HG03521 (cell line): ENCODE data around the gene EPB41L5.
A peak's percentile ranks its signal among the peaks of the same experiment; 100 is the strongest.
"Not testable (repeated sequence)": the region's sequence is repeated elsewhere in the genome, so short reads cannot be mapped to it uniquely, and the experiment has no call there.

Source experiments
- ATAC-seq: cut with Tn5 transposase; IDR thresholded peaks from one replicate; pipeline ENCODE4 v1.9.1; 2021; ENCODE audit warnings: mild to moderate bottlenecking, moderate library complexity; ENCODE audit not compliant: unreplicated experiment

The EPB41L5 gene

GRCh38 chr2:120012771-120013596, at the start of gene EPB41L5:
EPB41L5 (plus strand) TSS chr2:120013077; CDS start chr2:120019085, 6,008 bp downstream.
- peak; percentile 98 for ATAC-seq

GRCh38 chr2:119981896-119982295, 31.0 kb upstream of the EPB41L5 start:
- no peak for ATAC-seq

DNA sequence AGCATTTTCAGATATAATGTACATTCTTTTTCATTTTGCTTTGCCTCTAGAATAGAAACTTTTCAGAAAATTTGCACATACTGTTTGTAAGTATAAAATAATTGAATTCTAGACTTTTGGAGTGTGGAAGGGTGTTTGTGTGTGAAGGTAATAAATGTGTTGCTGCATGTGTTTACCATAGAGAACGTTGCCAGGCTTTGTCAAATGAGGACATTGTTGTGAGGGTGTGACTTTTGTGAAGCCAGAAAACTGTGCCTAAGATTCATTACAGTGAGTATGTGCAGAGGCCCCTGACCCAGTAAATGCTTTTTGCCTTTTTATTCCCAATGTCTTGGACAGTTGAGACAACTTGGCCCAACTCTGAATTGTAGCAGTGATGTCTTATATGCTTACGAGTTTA, 30.4 kb upstream of the EPB41L5 start:
- ATAC-seq: no peak

DNA sequence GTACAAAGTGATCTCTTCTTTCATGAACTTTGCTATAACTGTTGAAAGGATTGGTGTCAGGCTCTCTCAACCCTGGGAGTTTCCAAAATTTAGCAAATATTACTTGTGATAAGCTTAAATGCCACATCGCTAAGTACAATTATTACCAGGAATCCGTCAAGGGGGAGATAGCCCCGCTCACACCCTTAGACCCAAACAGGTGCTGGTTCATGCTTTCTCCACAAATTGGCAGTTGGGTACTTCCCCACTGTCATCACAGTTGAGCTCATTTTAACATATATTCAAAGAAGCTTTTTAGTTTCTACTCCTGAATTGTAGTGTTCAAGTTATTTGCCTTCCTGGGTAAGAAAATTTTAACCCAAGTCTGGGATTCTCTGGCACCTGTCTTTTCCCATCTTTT, 29.8 kb upstream of the EPB41L5 start:
- no peak for ATAC-seq

DNA sequence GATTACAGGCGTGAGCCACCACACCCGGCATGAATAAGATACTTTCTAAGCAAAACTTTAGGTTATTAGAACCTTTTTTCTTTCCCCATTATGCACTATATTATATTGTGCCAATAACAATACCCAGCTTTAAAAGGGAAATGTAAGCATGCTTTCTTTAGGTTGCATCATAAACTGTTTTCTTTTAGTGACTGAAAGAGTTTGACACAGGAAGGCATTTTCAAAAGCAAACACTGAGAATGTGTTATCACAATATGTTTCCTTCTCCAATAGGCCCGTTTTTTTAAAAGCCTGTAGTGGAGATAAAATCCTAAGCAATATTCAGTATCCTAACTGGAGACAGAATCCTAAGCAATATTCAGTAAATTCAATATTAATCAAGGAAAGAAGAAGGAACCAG, 16.7 kb upstream of the EPB41L5 start:
- ATAC-seq: no peak

DNA sequence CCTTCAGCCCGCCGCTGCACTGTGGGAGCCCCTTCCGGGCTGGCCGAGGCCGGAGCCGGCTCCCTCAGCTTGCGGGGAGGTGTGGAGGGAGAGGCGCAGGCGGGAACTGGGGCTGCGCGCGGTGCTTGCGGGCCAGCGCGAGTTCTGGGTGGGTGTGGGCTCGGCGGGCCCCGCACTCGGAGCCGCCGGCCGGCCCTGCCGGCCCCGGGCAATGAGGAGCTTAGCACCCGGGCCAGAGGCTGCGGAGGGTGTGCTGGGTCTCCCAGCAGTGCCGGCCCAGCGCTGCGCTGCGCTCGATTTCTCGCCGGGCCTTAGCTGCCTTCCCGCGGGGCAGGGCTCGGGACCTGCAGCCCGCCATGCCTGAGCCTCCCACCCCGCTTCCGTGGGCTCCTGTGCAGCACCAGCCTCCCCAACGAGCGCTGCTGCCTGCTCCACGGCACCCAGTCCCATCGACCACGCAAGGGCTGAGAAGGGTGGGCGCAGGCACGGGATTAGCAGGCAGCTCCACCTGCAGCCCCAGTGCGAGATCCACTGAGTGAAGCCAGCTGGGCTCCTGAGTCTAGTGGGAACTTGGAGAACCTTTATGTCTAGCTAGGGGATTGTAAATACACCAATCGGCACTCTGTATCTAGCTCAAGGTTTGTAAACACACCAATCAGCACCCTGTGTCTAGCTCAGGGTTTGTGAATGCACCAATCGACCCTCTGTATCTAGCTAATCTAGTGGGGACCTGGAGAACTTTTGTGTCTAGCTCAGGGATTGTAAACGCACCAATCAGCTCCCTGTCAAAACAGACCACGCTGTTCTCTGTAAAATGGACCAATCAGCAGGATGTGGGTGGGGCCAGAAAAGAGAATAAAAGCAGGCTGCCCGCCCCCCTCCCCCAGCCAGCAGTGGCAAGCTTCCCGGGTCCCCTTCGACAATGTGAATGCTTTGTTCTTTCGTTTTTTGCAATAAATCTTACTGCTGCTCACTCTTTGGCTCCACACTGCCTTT, 15.7 kb upstream of the EPB41L5 start:
- not testable (repeated sequence) for ATAC-seq

GRCh38 chr2:120001471-120001870, 11.4 kb upstream of the EPB41L5 start:
- ATAC-seq: no peak

GRCh38 chr2:120004254-120004653, 8.6 kb upstream of the EPB41L5 start:
- no peak for ATAC-seq

DNA sequence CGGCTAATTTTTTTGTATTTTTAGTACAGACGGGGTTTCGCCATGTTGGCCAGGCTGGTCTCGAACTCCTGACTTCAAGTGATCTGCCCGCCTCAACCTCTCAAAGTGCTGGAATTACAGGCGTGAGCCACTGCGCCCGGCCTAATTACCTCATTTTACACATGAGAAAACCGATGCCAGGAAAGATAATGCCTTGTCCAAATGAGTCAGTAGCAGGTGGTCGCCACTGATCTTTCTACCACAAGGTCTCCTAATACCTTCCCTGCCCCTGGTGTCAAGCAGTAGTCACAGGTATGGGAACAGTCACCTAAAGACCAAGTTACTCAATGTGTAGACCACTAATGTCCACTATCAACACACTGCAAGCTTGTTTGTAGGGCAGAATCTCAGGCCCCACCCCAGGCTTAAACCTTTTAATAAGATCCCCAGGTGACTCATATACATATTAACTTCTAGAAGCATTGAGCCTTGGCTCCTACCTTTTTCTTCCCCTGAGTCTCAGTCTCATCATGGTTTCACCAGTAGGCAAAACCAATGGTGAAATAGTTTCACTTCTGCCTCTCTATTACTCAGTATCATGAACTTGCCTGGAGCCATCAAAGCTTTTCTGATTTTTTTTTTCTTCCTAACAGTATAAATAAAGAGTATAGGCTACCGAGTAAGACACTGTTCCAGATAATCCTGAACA, 6.9 kb upstream of the EPB41L5 start:
- ATAC-seq: peak; percentile 88

DNA sequence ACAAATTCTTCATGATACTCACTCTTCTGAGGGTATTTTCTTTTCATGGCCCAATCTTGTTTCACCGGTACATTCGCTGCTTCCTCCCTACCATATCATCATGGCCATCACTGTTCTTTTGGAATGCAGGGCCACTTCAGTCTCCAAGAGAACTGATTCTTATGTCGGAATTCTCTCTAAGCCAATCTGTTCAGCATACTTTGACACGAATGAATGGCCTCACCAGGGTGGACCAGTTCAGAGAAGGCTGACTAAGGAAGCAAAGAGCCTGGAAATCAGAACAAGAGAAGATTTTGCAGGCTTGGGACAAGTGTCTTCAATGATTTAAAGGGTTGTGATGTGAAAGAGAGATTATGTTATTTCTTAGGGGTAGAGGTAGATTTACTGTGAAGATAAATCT, 5.0 kb upstream of the EPB41L5 start:
- ATAC-seq: no peak

- no peak for ATAC-seq
Measured at GRCh38 chr2:120012363-120012762, 514 bp upstream of the EPB41L5 start.

GRCh38 chr2:120013597-120014223, 833 bp downstream of the EPB41L5 start:
- no peak for ATAC-seq

DNA sequence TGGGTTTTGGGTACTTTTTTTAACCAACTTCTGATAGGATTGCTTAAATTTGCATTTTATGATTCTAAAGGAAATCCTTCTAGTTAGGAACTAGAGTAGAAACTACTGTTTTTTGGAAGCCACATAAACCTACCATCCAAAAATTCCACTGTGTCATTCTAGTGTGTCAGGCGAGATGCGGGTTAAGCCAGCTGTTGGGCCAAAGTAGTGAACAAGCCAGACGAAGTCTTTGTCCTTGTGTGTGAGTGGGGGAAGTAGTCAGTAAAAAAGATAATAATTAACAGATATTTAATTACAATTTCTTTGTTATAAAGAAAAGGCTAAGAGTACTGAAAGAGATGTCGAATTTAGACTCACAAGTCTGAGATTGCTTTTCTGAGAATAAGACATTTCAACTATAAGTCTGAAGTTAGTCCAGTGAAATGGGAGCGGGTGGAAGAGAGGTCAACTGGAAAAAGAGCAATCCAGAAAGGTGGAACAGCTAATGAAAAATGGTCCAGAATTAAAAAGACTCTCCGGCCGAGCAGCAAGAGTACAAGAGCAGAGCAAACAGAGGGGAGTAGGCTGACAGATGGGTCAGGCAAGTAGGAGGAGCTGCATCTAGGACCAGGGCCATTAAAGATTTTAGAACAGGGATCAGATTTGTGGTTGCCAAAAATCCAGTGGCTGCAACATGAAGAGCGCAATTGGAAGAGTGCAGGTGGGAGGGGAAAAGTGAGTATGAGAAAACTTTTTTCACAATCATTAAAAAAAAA, 1.5 kb downstream of the EPB41L5 start:
- ATAC-seq: no peak

DNA sequence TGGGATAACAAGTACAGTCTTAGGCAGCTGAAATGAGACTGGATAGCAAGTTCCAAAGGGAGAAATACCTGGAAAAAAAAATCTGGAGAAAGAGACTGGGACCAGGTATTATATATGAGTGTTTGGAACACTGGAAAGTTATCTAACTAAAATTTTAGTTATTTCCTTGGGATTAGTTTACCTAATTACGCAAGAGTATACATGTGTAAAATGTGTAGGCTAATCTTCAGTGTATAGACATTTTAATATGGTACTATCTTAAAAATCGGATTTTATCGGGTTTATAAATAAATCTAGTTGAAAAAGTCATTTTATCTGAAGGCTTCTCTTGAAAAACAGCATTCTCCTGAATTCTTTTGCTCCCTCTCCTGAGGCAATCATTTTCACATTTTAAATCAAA, 3.9 kb downstream of the EPB41L5 start:
- no peak for ATAC-seq

DNA sequence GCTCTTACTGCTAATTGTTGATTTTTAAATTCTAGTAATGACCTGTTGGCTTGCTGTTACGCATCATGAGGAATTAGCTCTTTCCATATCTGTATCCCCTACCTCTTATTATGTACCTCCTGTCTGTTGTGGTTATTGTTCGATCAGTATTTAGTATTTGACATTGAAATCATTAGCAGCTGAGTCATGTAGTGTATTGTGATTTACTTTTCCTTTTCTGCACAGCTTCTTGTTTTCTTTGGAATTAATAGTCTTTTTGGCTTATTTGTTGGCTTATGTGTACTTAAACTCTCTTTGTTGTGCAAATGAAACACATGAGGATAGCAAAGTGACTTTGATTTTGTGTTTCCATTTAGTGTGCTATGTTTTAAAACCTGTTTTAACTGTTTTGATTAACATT, 4.3 kb downstream of the EPB41L5 start:
- ATAC-seq: no peak

DNA sequence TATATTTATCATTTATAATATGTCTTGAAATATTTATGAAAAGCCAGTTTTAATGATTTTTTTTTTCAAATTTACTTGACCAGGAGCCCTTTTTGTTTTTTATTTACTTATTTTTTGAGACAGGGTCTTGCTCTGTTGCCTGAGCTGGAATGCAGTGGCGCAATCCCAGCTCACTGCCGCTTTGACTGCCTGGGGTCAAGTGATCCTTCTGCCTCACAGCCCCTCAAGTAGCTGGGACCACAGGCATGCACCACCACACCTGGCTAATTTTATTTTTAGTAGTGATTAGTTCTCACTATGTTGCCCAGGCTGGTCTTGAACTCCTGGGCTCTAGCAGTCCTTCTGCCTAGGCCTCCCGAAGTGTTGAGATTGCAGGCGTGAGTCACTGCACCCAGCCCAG, 5.7 kb downstream of the EPB41L5 start:
- no peak for ATAC-seq

GRCh38 chr2:120020554-120020953, 7.7 kb downstream of the EPB41L5 start:
- no peak for ATAC-seq

DNA sequence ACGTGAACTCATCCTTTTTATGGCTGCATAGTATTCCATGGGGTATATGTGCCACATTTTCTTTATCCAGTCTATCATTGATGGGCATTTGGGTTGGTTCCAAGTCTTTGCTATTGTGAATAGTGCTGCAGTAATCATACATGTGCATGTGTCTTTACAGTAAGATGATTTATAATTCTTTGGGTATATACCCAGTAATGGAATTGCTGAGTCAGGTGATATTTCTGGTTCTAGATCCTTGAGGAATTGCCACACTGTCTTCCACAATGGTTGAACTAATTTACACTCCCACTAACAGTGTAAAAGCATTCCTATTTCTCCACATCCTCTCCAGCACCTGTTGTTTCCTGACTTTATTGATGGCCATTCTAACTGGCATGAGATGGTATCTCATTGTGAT, 9.6 kb downstream of the EPB41L5 start:
- ATAC-seq: not testable (repeated sequence)

DNA sequence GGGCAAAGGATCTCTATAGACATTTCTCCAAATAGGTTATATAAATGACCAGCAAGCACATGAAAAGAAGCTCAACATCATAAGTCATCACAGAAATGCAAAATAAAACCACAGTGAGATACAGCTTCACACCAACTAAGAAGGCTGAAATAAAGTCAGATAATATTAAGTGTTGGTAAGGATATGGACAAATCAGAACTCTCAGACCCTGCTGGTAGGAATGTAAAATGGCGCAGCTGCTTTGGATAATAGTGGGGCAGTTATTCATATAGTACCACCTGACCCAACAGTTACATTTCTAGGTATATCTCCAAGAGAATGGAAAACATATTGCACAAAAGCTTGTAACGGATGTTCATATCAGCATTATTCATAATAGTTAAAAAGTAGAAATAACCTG, 14.0 kb downstream of the EPB41L5 start:
- ATAC-seq: no peak

- ATAC-seq: no peak
Measured at GRCh38 chr2:120028795-120029194, 15.9 kb downstream of the EPB41L5 start.
